ENCODE measurements around the gene CYP27C1. TPM values are rescaled to one million over a fixed set of nuclear protein-coding genes. Genes with fewer than 3 reads are reported as not detected.

CYP27C1 gene
- total and polyA plus RNA-seq, 9 of the 15 experiments (the other 6 are each of a cell fraction or from before 2014, with no cell fraction given), result not detected

DNA sequence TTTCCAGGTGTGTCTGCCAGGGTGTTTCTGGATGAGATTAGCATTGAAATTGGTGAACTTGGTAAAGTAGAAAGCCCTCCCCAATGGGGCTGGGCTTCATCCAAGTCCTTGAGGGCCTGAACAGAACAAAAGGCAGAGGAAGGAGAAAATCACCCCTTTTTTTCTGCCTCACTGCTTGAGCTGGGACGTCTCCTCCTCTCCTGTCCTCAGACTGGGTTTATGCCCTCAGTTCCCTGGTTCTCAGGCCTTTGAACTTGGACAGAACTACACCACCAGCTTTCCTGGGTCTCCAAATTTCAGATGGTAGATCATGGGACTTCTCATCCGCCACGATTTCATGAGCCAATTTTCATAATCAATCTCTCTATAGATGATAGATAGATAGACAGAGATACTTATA lies 59.4 kb downstream of the CYP27C1 start:
- intact Hi-C loops (cut with micrococcal nuclease) (no loop called here), in situ Hi-C loops (cut with MboI) (no loop called here)
- Histone ChIP-seq H3K9me3 (replicated peaks; ENCODE audit: control insufficient read depth, insufficient read depth, low read depth, low read length) (no peaks in the 10 kb centered on the region), H3K27me3 (ENCODE audit: control insufficient read depth in 2 of 2, insufficient read depth in 2 of 2, low read length in 2 of 2) (peaks cover 3 to 37% of the 10 kb centered on the region in 2 experiments), H3K27ac (ENCODE audit: extremely low read depth, low read depth, low read length) (no peak overlapping the region), H3K4me3 (no peak overlapping the region), H3K9ac (ENCODE audit: insufficient read depth in 1 of 2, low read depth in 2 of 2, low read length in 2 of 2) (no peak overlapping the region), H4K20me1 (replicated peaks; ENCODE audit: control insufficient read depth, insufficient read depth, low read length) (no peaks in the 10 kb centered on the region; the same call in 1 of the 2 replicates), H3K9me1 (ENCODE audit: control insufficient read depth, insufficient read depth, low read length) (no peaks in the 10 kb centered on the region), H2AFZ (ENCODE audit: low read depth, low read length) (no peak overlapping the region), H3K36me3 (ENCODE audit: control insufficient read depth, insufficient read depth, low read length) (no peaks in the 10 kb centered on the region), H3K4me2 (ENCODE audit: insufficient read depth, low read length) (no peak overlapping the region), H3K79me2 (ENCODE audit: control insufficient read depth, insufficient read depth, low read length) (no peaks in the 10 kb centered on the region), H3K4me1 (replicated peaks in 1 of 2; ENCODE audit: control insufficient read depth in 2 of 2, insufficient read depth in 2 of 2, low read length in 2 of 2) (no peaks in the 10 kb centered on the region)
- TF ChIP-seq MECOM (CRISPR knock-in tag; IDR thresholded peaks at IDR 0.05) (no peak), ZNF778 (CRISPR knock-in tag; IDR thresholded peaks at IDR 0.05) (no peak), NR2C1 (IDR thresholded peaks at IDR 0.05) (no peak), NR2C1 (tag; IDR thresholded peaks at IDR 0.05) (no peak), ZNF23 (CRISPR knock-in tag; IDR thresholded peaks at IDR 0.05) (no peak), NR2F6 (CRISPR knock-in tag; IDR thresholded peaks at IDR 0.05) (no peak), JUND (IDR thresholded peaks at IDR 0.05; ENCODE audit: borderline replicate concordance, low read depth, low read length) (no peak), JUND (tag; IDR thresholded peaks at IDR 0.05; ENCODE audit: borderline replicate concordance, low read depth, low read length) (no peak), EP400 (IDR thresholded peaks at IDR 0.05) (no peak), NFYB (IDR thresholded peaks at IDR 0.05; ENCODE audit: extremely low read depth, insufficient read length) (no peak), CCAR2 (IDR thresholded peaks at IDR 0.05; ENCODE audit: low read depth, low read length) (no peak), RFX5 (IDR thresholded peaks at IDR 0.05; ENCODE audit: low read depth, low read length) (no peak), SAP30 (IDR thresholded peaks at IDR 0.05; ENCODE audit: borderline replicate concordance, insufficient read depth, low read depth, low read length, poor library complexity, severe bottlenecking) (no peak), SRSF7 (optimal IDR thresholded peaks at IDR 0.05; ENCODE audit: low read depth, low read length) (no peak), PHTF2 (CRISPR knock-in tag; IDR thresholded peaks at IDR 0.05) (no peak), TAF7 (tag; IDR thresholded peaks at IDR 0.05) (no peak)
- TF ChIP-seq, protein P1, sequence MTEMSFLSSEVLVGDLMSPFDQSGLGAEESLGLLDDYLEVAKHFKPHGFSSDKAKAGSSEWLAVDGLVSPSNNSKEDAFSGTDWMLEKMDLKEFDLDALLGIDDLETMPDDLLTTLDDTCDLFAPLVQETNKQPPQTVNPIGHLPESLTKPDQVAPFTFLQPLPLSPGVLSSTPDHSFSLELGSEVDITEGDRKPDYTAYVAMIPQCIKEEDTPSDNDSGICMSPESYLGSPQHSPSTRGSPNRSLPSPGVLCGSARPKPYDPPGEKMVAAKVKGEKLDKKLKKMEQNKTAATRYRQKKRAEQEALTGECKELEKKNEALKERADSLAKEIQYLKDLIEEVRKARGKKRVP (CRISPR knock-in tag; IDR thresholded peaks at IDR 0.05), result no peak
- TF ChIP-seq, protein P2, sequence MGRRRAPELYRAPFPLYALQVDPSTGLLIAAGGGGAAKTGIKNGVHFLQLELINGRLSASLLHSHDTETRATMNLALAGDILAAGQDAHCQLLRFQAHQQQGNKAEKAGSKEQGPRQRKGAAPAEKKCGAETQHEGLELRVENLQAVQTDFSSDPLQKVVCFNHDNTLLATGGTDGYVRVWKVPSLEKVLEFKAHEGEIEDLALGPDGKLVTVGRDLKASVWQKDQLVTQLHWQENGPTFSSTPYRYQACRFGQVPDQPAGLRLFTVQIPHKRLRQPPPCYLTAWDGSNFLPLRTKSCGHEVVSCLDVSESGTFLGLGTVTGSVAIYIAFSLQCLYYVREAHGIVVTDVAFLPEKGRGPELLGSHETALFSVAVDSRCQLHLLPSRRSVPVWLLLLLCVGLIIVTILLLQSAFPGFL (CRISPR knock-in tag; IDR thresholded peaks at IDR 0.05), result no peak
- TF ChIP-seq, protein P3, sequence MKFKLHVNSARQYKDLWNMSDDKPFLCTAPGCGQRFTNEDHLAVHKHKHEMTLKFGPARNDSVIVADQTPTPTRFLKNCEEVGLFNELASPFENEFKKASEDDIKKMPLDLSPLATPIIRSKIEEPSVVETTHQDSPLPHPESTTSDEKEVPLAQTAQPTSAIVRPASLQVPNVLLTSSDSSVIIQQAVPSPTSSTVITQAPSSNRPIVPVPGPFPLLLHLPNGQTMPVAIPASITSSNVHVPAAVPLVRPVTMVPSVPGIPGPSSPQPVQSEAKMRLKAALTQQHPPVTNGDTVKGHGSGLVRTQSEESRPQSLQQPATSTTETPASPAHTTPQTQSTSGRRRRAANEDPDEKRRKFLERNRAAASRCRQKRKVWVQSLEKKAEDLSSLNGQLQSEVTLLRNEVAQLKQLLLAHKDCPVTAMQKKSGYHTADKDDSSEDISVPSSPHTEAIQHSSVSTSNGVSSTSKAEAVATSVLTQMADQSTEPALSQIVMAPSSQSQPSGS (CRISPR knock-in tag; IDR thresholded peaks at IDR 0.05), result no peak
- 0% methylated on average over 3 of the region's 3 CpGs for WGBS (ENCODE audit: insufficient coverage, low coverage, missing lambda C conversion rate)
- POLR2A ChIA-PET, result no interaction called here
- ATAC-seq, result no peak
- no peak for DNase-seq (ENCODE audit: extremely low read depth in 1 of 4, low spot score in 3 of 4)
- BruUV-seq (replicated peaks), result no TSS peak
- CTCF ChIA-PET (ENCODE audit: low intra/inter-chr PET ratio), result no interaction called here
- FAIRE-seq, result no peak
